RWPE2 (cell line): ENCODE data around the gene EXOC3L1.
A peak's percentile ranks its signal among the peaks of the same experiment; 100 is the strongest.

ENCODE experiments used
- ATAC-seq: fragments of 200-7000 bp; cut with Tn5 transposase; 3 replicates; pipeline ENCODE4 v1.9.1; 2021; ENCODE audit warnings: low read depth
- DNase-seq: peaks from one replicate; pipeline ENCODE4 v3.0.0-alpha.2; 2020; ENCODE audit warnings: low spot score
- H3K27ac ChIP-seq: fragments of 450-650 bp; 2 replicates; pipeline ENCODE4 v1.5.1; 2017; ENCODE audit warnings: mild to moderate bottlenecking; ENCODE audit not compliant: poor library complexity, severe bottlenecking
- H3K27me3 ChIP-seq: fragments of 250-450 bp; sonication (Bioruptor Pico); 2 replicates; pipeline ENCODE4 v1.5.1; 2021; ENCODE audit warnings: mild to moderate bottlenecking, moderate library complexity; ENCODE audit not compliant: insufficient read depth, poor library complexity, severe bottlenecking
- H3K36me3 ChIP-seq: fragments of 250-450 bp; sonication (Bioruptor Pico); 2 replicates; pipeline ENCODE4 v1.5.1; 2020; ENCODE audit warnings: low read depth, mild to moderate bottlenecking, moderate library complexity
- H3K4me1 ChIP-seq: fragments of 250-450 bp; sonication (Bioruptor Pico); 2 replicates; pipeline ENCODE4 v1.5.1; 2021; ENCODE audit warnings: mild to moderate bottlenecking, moderate library complexity; ENCODE audit not compliant: insufficient read depth, poor library complexity, severe bottlenecking
- H3K4me3 ChIP-seq: fragments of 250-450 bp; sonication (Bioruptor Pico); 2 replicates; pipeline ENCODE4 v1.5.1; 2021; ENCODE audit warnings: mild to moderate bottlenecking, moderate library complexity; ENCODE audit not compliant: severe bottlenecking
- H3K9me3 ChIP-seq: fragments of 250-450 bp; sonication (Bioruptor Pico); 2 replicates; pipeline ENCODE4 v1.5.1; 2021; ENCODE audit warnings: mild to moderate bottlenecking, moderate library complexity; ENCODE audit not compliant: severe bottlenecking
- CTCF ChIP-seq: fragments of 450-650 bp; IDR thresholded peaks from one replicate; pipeline ENCODE4 v1.5.1; 2017; ENCODE audit warnings: mild to moderate bottlenecking, moderate library complexity; ENCODE audit not compliant: poor library complexity, severe bottlenecking

EXOC3L1 gene

GRCh38 chr16:67230809-67231660, 41.1 kb upstream of the EXOC3L1 start:
- Histone ChIP-seq H3K27ac (no peak overlapping the region), H3K27me3 (no peaks in the 10 kb centered on the region), H3K4me3 (no peak overlapping the region), H3K9me3 (no peaks in the 10 kb centered on the region), H3K36me3 (peaks cover 81% of the 10 kb centered on the region), H3K4me1 (peaks cover 6% of the 10 kb centered on the region)
- DNase-seq = peak; percentile 58
- TF ChIP-seq CTCF = no peak
- ATAC-seq = no peak

GRCh38 chr16:67229906-67230808, 40.2 kb upstream of the EXOC3L1 start:
- no peak overlapping the region for H3K27ac ChIP-seq
- peaks cover 72% of the 10 kb centered on the region for H3K36me3 ChIP-seq

GRCh38 chr16:67228905-67229304, 39.0 kb upstream of the EXOC3L1 start:
- Histone ChIP-seq H3K27me3 (no peaks in the 10 kb centered on the region), H3K4me3 (no peak overlapping the region), H3K36me3 (peaks cover 60% of the 10 kb centered on the region), H3K9me3 (no peaks in the 10 kb centered on the region), H3K27ac (no peak overlapping the region), H3K4me1 (peaks cover 6% of the 10 kb centered on the region)
- no peak for TF ChIP-seq CTCF
- no peak for DNase-seq
- ATAC-seq = no peak

More at GRCh38 chr16:67229906-67230808, 40.2 kb upstream of the EXOC3L1 start:
- Histone ChIP-seq H3K27me3 (no peaks in the 10 kb centered on the region), H3K4me1 (peaks cover 6% of the 10 kb centered on the region), H3K9me3 (no peaks in the 10 kb centered on the region), H3K4me3 (no peak overlapping the region)
- no peak for TF ChIP-seq CTCF
- DNase-seq (peak; percentile 55), ATAC-seq (no peak)

- peak overlapping the region; percentile 86 for H3K4me3 ChIP-seq
- H3K4me1 ChIP-seq = peaks cover 6% of the 10 kb centered on the region
- H3K36me3 ChIP-seq = peaks cover 55% of the 10 kb centered on the region
- H3K27me3 ChIP-seq = no peaks in the 10 kb centered on the region
- no peaks in the 10 kb centered on the region for H3K9me3 ChIP-seq
- TF ChIP-seq CTCF = no peak
- ATAC-seq (no peak), DNase-seq (no peak)
- no peak overlapping the region for H3K27ac ChIP-seq
Observed at GRCh38 chr16:67228034-67228785, 38.3 kb upstream of the EXOC3L1 start.
